Keratinocyte (primary cell): ENCODE measurements around the gene SCN9A. TPM values are rescaled to one million over a fixed set of nuclear protein-coding genes. Genes with fewer than 3 reads are reported as not detected.

Experiments used
- DNase-seq: peaks from one replicate; pipeline ENCODE4 v3.0.0-alpha.2; 2011; ENCODE audit warnings: low read depth, missing footprints, low spot score
- FAIRE-seq: peaks from 2 replicates; lab custom pipeline; 2011; peaks lifted over from hg19 to GRCh38; lab: Jason Lieb, UNC
- H2AFZ ChIP-seq: 2 replicates; pipeline ENCODE4 v1.6.0; 2012; ENCODE audit warnings: low read length, control low read depth, inconsistent platforms; ENCODE audit not compliant: control insufficient read depth
- H3K27ac ChIP-seq: 2 replicates; pipeline ENCODE4 v1.5.1; 2011; ENCODE audit warnings: low read length; ENCODE audit not compliant: control insufficient read depth, insufficient read depth
- H3K27me3 ChIP-seq: 3 replicates; pipeline ENCODE4 v1.6.0; 2011; ENCODE audit warnings: low read length; ENCODE audit not compliant: control insufficient read depth, insufficient read depth; ENCODE audit errors: extremely low read depth
- H3K36me3 ChIP-seq, 2 experiments: 2 replicates in 1 of 2; 3 replicates in 1 of 2; pipeline ENCODE4 v1.5.1; 2011; ENCODE audit warnings: low read length in 2 of 2, mild to moderate bottlenecking in 1 of 2; ENCODE audit not compliant: control insufficient read depth in 2 of 2, insufficient read depth in 2 of 2; ENCODE audit errors: extremely low read depth in 1 of 2
- H3K4me1 ChIP-seq: 3 replicates; pipeline ENCODE4 v1.5.1; 2011; ENCODE audit warnings: low read length; ENCODE audit not compliant: control insufficient read depth, insufficient read depth; ENCODE audit errors: extremely low read depth
- H3K4me2 ChIP-seq: 3 replicates; pipeline ENCODE4 v1.6.0; 2011; ENCODE audit warnings: low read depth, low read length; ENCODE audit not compliant: control insufficient read depth, insufficient read depth; ENCODE audit errors: extremely low read depth
- H3K4me3 ChIP-seq, 3 experiments: fragments of 200-600 bp in 1 of 3; sonication (generic) in 1 of 3; 2 replicates in 2 of 3; 3 replicates in 1 of 3; pipeline ENCODE4 v1.5.1; 2011 to 2016; ENCODE audit warnings: low read length in 3 of 3, mild to moderate bottlenecking in 3 of 3, control low read depth in 2 of 3, inconsistent platforms in 1 of 3, low read depth in 1 of 3, mixed read lengths in 1 of 3, mixed run types in 1 of 3, moderate library complexity in 1 of 3; ENCODE audit not compliant: control insufficient read depth in 2 of 3, insufficient read depth in 2 of 3; ENCODE audit errors: extremely low read depth in 1 of 3
- H3K79me2 ChIP-seq: 2 replicates; pipeline ENCODE4 v1.6.0; 2012; ENCODE audit warnings: low read length; ENCODE audit not compliant: control insufficient read depth, insufficient read depth
- H3K9ac ChIP-seq: 3 replicates; pipeline ENCODE4 v1.6.0; 2011; ENCODE audit warnings: low read length; ENCODE audit not compliant: control insufficient read depth, insufficient read depth; ENCODE audit errors: extremely low read depth
- H3K9me1 ChIP-seq: 3 replicates; pipeline ENCODE4 v1.6.0; 2011; ENCODE audit warnings: low read length; ENCODE audit not compliant: control insufficient read depth, insufficient read depth; ENCODE audit errors: extremely low read depth
- H3K9me3 ChIP-seq: 2 replicates; pipeline ENCODE4 v1.5.1; 2012; ENCODE audit warnings: low read depth, low read length; ENCODE audit not compliant: control insufficient read depth
- H4K20me1 ChIP-seq: 3 replicates; pipeline ENCODE4 v1.6.0; 2011; ENCODE audit warnings: low read length; ENCODE audit not compliant: control insufficient read depth, insufficient read depth; ENCODE audit errors: extremely low read depth
- CTCF ChIP-seq, 3 experiments: IDR thresholded peaks in 1 of 3; conservative IDR thresholded peaks in 1 of 3; optimal IDR thresholded peaks in 1 of 3; 2 replicates in 2 of 3; 3 replicates in 1 of 3; pipeline versions ENCODE3 to v1.5.1; 2011; ENCODE audit warnings: low read length in 3 of 3, mild to moderate bottlenecking in 3 of 3, moderate library complexity in 2 of 3, control low read depth in 1 of 3, inconsistent platforms in 1 of 3; ENCODE audit not compliant: insufficient read depth in 2 of 3; ENCODE audit errors: extremely low read depth in 1 of 3
- EZH2 ChIP-seq: IDR thresholded peaks from one replicate; pipeline ENCODE4 v1.6.1; 2012; ENCODE audit warnings: inconsistent platforms, mild to moderate bottlenecking, low read length, moderate library complexity
- dilution Hi-C: fragments of 300-500 bp; cut with MboI; formaldehyde crosslinking; loops from one replicate; pipeline ENCODE4 v1.7.0; 2020; ENCODE audit warnings: low sequenced_read_pairs; ENCODE audit not compliant: extremely low pct_ligation_motif_present
- polyA plus RNA-seq, 5 experiments: library from polyadenylated mRNA; depleted of rRNA in 3 of 5; stranded (reverse) in 3 of 5; stranded (forward) in 1 of 5; unstranded in 1 of 5; fragments of >200 nt; gene quantifications; 1 replicate in 1 of 5; 2 replicates in 3 of 5; 3 replicates in 1 of 5; pipeline versions ENCODE4 v1.2.1 to v1.2.3, GENCODE V29; 2011 to 2012; ENCODE audit warnings: missing spikeins in 2 of 5, low read depth in 1 of 5, low replicate concordance in 1 of 5

SCN9A gene
- polyA plus RNA-seq, 1 donor (not counting 4 experiments of a cell fraction or from before 2014, with no cell fraction given) = 0.10 TPM

GRCh38 chr2:166257859-166258258, 117.9 kb downstream of the SCN9A start:
- no peaks in the 10 kb centered on the region for H3K9me3 ChIP-seq
- TF ChIP-seq EZH2 (no peak), CTCF (optimal IDR thresholded peaks at IDR 0.05 in 1 of 3, IDR thresholded peaks at IDR 0.05 in 1 of 3, conservative IDR thresholded peaks at IDR 0.05 in 1 of 3; ENCODE audit: extremely low read depth in 1 of 3, insufficient read depth in 2 of 3, low read length in 3 of 3) (no peak)
- DNase-seq (no peak), FAIRE-seq (no peak)
- H3K9ac ChIP-seq = no peak overlapping the region
- no peaks in the 10 kb centered on the region for H4K20me1 ChIP-seq
- dilution Hi-C loops = no loop called here
- no peaks in the 10 kb centered on the region for H3K9me1 ChIP-seq
- no peak overlapping the region for H3K27ac ChIP-seq
- H3K79me2 ChIP-seq = no peaks in the 10 kb centered on the region
- no peak overlapping the region for H3K4me2 ChIP-seq
- H3K4me3 ChIP-seq = no peak overlapping the region
- H2AFZ ChIP-seq = no peak overlapping the region
- H3K27me3 ChIP-seq = no peaks in the 10 kb centered on the region
- H3K36me3 ChIP-seq = no peaks in the 10 kb centered on the region
- no peaks in the 10 kb centered on the region for H3K4me1 ChIP-seq

GRCh38 chr2:166256896-166257295, 118.8 kb downstream of the SCN9A start:
- H3K4me1 ChIP-seq = no peaks in the 10 kb centered on the region
- H3K4me3 ChIP-seq = no peak overlapping the region
- H4K20me1 ChIP-seq = no peaks in the 10 kb centered on the region
- H2AFZ ChIP-seq = no peak overlapping the region
- no peak overlapping the region for H3K9ac ChIP-seq
- TF ChIP-seq CTCF (optimal IDR thresholded peaks at IDR 0.05 in 1 of 3, IDR thresholded peaks at IDR 0.05 in 1 of 3, conservative IDR thresholded peaks at IDR 0.05 in 1 of 3; ENCODE audit: extremely low read depth in 1 of 3, insufficient read depth in 2 of 3, low read length in 3 of 3) = no peak
- TF ChIP-seq EZH2 = no peak
- H3K79me2 ChIP-seq = no peaks in the 10 kb centered on the region
- no peak for FAIRE-seq
- no peaks in the 10 kb centered on the region for H3K36me3 ChIP-seq
- no peaks in the 10 kb centered on the region for H3K27me3 ChIP-seq
- no peak overlapping the region for H3K4me2 ChIP-seq
- no peak overlapping the region for H3K27ac ChIP-seq
- H3K9me3 ChIP-seq = no peaks in the 10 kb centered on the region
- H3K9me1 ChIP-seq = no peaks in the 10 kb centered on the region
- DNase-seq = no peak
- dilution Hi-C loops = no loop called here
